Measurements from ENCODE around the gene FAT3.

GRCh38 chr11:92179017-92179670, 45.5 kb upstream of the FAT3 start:
- no peak for TF ChIP-seq CTCF (IDR thresholded peaks at IDR 0.05)
- no peak for TF ChIP-seq SIN3A (IDR thresholded peaks at IDR 0.05; ENCODE audit: borderline replicate concordance, insufficient read depth, low read depth, low read length)
- TF ChIP-seq TCF7L2 (IDR thresholded peaks at IDR 0.05; ENCODE audit: low read depth, low read length) = no peak
- TF ChIP-seq, protein P1, sequence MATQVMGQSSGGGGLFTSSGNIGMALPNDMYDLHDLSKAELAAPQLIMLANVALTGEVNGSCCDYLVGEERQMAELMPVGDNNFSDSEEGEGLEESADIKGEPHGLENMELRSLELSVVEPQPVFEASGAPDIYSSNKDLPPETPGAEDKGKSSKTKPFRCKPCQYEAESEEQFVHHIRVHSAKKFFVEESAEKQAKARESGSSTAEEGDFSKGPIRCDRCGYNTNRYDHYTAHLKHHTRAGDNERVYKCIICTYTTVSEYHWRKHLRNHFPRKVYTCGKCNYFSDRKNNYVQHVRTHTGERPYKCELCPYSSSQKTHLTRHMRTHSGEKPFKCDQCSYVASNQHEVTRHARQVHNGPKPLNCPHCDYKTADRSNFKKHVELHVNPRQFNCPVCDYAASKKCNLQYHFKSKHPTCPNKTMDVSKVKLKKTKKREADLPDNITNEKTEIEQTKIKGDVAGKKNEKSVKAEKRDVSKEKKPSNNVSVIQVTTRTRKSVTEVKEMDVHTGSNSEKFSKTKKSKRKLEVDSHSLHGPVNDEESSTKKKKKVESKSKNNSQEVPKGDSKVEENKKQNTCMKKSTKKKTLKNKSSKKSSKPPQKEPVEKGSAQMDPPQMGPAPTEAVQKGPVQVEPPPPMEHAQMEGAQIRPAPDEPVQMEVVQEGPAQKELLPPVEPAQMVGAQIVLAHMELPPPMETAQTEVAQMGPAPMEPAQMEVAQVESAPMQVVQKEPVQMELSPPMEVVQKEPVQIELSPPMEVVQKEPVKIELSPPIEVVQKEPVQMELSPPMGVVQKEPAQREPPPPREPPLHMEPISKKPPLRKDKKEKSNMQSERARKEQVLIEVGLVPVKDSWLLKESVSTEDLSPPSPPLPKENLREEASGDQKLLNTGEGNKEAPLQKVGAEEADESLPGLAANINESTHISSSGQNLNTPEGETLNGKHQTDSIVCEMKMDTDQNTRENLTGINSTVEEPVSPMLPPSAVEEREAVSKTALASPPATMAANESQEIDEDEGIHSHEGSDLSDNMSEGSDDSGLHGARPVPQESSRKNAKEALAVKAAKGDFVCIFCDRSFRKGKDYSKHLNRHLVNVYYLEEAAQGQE (IDR thresholded peaks at IDR 0.05; ENCODE audit: insufficient read depth in 1 of 2, low read depth in 2 of 2, low read length in 1 of 2) = no peak
